HG03045 (cell line): ENCODE results near the gene KLK14.

Experiments
- ATAC-seq: cut with Tn5 transposase; IDR thresholded peaks from one replicate; pipeline ENCODE4 v1.9.1; 2021; ENCODE audit warnings: mild to moderate bottlenecking, moderate library complexity; ENCODE audit not compliant: unreplicated experiment

Gene KLK14

GRCh38 chr19:51108066-51108804 lies 25.5 kb upstream of the KLK14 start, which contains the start of gene CTU1:
CTU1 (minus strand) TSS chr19:51108409; CDS start chr19:51104569, 3,840 bp downstream.
- ATAC-seq: peak; percentile 85

- peak; percentile 0 for ATAC-seq
Measured at GRCh38 chr19:51107406-51108065, 24.8 kb upstream of the KLK14 start.

DNA sequence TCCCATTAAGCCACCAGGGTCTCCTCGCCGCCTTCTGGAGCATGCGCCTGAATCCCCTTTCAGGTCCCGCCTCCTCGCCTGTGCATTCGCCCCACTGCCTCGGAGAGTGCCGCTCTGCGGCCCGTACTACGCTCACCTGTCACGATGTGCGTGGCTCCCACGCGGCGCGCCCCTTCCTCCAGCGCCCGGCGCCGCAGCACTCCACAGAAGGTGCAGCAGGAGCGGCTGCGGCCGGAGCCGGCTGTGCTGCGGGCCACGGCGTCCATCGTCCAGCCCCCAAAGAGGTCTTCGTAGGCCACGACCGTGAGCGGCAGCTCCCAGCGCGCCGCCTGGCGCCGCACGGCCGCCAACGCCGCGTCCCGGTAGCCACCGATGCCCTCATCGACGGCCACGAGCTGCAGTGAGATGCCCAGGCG lies 21.2 kb upstream of the KLK14 start:
- no peak for ATAC-seq

GRCh38 chr19:51102991-51103390 lies 20.3 kb upstream of the KLK14 start:
- no peak for ATAC-seq

GRCh38 chr19:51101171-51101865 lies 18.6 kb upstream of the KLK14 start:
- ATAC-seq: no peak

DNA sequence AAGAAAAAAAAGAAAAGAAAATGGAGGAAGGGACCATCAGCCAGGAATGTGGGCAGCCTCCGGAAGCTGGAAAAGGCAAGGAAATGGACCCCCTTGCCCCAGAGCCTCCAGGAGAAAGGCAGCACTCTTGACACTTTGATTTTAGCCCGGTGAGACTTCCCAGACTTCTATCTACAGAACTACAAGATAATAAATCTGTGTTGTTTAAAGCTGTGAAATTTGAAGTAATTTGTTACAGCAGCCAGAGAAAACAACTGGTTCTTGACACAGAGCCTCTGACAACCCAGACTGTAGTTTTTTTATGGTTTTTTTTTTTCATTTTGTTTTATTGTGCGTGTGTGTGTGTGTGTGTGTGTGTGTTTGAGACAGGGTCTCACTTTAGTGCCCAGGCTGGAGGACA lies 17.9 kb upstream of the KLK14 start:
- no peak for ATAC-seq

GRCh38 chr19:51099047-51099382 lies 16.3 kb upstream of the KLK14 start:
- ATAC-seq: no peak

DNA sequence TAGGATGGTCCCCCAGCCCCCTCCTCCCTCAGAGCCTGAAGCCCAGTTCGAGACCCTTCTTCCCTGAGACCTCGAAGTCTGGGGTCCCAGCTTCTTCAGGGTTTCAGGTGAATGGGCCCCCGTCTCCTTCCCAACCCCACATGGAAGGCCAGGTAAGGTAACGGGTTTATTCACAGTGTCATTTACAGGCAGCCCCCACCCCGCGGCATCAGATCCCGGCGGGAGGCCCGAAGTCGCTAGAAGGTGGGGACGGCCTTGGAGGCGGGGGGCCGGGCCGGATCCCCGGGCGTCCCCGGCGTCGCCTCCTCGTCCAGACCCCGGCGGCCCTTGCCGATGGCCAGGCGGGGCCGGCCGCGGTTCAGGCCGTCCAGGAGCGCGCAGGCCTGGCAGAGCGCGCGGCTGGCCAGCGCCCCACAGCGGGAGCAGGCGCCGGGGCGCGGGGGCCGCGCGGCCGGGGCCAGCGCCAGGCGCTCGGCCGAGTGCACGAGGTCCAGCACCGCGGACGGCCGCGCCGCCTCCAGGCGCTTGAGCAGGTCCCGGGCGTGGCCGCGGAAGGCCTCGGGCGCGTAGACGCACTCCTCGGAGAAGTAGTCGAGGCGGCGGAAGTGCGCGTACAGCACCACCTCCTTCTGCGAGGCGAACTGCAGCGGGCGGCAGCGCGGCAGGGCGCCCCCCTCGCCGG lies 15.8 kb upstream of the KLK14 start:
- ATAC-seq: no peak

GRCh38 chr19:51097796-51098195 lies 15.1 kb upstream of the KLK14 start:
- ATAC-seq: no peak

GRCh38 chr19:51097166-51097738 lies 14.6 kb upstream of the KLK14 start:
- no peak for ATAC-seq

GRCh38 chr19:51096473-51097165 lies 13.9 kb upstream of the KLK14 start:
- ATAC-seq: no peak

- ATAC-seq: no peak
Measured at GRCh38 chr19:51094696-51095279, 12.1 kb upstream of the KLK14 start.

DNA sequence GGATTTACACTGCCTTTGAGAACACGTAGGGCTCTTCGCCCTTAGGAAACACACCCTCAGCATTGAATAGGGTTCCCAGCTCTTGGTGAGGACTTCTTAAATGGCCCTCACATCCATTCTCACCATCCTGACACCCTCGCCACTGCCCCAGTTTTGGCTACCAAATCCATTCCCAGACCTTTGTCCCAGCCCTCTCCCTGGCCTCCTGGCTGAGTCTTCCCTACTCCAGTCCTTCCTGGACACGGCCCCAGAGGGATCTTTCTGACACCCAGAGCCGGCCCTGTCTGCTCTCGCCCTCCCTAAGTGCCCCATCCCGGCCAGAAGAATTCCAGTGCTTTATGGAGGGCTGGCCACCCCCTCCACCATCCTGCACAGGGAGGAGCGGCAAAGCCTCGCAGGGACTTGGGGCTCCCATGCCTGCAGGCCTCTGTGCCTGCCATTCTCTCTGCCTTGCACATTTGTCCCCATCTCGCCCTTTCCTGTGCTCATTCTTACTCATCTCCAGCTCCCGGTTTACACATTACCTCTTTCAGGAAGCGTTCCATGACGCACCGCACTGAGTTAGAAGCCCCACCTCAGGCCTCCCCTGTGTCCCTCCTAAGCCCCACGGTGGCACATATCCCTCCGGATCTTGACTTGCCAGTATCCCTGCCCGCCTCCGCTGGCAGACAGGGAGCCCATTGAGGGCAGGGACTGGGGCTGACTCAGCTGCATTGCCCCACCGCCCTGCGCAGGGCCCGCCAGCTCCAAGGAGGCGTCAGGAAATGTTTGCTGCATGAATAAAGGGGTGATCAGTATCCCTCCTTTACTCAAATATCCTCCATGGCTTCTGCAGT lies 11.0 kb upstream of the KLK14 start:
- ATAC-seq: no peak

GRCh38 chr19:51093101-51093500 lies 10.4 kb upstream of the KLK14 start:
- no peak for ATAC-seq

DNA sequence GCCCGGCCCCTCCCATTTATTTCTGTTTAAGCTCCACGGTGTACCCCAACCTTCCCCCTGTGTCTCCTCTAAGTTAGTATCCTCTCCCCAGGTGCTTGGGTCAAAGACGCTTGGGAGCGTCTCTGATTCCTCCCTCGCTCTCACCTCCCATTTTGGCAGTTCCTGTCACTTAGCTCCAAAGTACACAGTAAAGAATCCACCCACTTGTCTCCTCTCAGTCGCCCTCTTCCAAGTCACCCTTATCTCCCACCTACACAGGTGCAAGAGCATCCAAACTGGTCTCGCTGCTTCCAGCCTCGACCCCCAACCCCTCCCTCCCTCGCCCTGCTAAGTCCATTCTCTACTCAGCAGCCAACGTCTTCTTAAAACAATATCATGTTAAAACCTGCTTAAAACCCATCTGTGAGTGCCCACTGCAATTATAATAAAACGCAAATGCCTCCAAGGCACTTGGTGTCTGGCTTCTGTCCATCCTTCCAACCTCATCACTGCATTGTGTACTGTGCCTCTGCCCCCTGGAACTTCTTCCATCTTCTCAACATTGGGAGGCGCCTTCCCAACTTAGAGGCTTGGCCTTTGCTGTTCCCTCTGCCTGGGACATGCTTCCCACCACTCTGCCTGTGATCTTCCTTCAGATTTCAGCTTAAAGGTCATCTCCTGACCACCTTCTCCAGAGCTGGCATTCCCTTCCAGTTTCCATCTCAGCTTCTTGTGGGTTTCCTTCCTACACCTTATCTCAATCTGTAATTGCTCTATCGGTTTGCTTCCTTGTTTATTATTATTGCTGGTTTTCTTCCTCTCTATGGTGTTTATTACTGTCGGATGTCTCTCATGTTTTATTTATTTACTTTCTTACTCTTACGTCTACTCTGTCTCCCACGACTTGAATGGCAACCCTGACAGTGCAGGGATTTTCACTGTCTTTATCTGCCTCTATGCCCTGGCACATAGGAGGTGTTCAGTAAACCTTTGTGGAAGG lies 9.5 kb upstream of the KLK14 start:
- no peak for ATAC-seq

DNA sequence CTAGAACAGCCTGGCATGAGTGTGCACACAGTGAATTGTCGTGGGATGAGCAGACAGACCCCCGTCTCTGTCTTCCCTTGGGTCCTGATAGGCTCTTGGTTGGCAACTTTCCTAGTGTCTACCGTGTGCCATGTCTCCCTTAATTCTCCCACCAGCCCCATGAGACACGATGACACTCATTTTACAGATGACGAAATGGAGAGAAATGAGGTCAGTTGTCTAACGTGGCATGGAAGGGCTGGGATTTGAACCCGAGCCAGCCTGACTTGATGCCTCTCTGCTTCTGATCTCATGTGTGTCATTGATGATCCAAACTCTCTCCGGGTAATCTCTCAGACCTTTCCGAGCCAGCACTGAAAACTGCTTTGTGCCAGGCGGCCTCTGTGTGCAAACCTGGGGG lies 8.4 kb upstream of the KLK14 start:
- no peak for ATAC-seq

DNA sequence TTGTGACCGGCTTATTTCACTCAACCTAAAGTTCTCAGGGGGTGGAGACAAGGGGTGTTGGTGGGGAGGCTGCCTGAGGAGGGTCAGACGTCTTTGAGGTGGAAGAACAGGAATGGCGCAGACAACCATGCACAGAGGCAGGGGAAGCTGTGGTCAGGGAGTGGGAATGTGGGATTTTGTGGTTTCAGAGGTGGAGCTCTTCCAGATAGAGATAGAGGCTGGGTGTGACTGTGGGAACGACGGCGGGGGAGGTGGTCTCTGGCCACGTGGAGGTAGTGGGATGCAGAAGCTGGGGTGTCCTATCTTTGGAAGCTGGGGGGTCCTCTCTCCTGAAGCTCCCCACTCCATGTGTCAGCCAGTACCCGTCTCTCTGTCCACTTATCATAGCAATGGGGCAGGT lies 7.8 kb upstream of the KLK14 start:
- ATAC-seq: no peak

DNA sequence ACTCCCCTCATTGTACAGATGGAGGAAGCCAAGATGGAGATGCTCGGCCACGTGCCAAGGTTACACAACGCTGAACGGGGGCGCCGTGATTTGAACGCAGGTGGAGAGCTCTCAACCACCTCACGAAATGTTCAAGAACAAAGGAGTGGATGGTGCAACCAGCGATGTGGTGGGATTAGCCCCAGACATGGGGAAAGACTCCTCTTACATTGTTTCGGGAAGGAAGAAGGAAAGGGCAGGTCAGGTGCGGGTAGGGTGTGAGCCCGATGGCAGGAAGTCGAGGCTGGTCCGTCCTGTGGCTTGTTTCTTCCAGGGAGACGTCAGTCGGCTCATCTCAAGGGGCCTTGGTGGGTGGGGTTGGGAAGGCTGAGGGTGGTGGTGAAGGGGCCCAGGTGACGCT lies 7.1 kb upstream of the KLK14 start:
- ATAC-seq: no peak
